ENCODE results near the gene IRAK1. TPM values are rescaled to one million over a fixed set of nuclear protein-coding genes. Genes with fewer than 3 reads are reported as not detected.

The IRAK1 gene
- polyA plus RNA-seq, 1 donor (not counting 4 experiments of a cell fraction or from before 2014, with no cell fraction given) = 41.5 TPM

- no peak for TF ChIP-seq EZH2 (IDR thresholded peaks at IDR 0.05; ENCODE audit: low read length)
- TF ChIP-seq, protein P1, sequence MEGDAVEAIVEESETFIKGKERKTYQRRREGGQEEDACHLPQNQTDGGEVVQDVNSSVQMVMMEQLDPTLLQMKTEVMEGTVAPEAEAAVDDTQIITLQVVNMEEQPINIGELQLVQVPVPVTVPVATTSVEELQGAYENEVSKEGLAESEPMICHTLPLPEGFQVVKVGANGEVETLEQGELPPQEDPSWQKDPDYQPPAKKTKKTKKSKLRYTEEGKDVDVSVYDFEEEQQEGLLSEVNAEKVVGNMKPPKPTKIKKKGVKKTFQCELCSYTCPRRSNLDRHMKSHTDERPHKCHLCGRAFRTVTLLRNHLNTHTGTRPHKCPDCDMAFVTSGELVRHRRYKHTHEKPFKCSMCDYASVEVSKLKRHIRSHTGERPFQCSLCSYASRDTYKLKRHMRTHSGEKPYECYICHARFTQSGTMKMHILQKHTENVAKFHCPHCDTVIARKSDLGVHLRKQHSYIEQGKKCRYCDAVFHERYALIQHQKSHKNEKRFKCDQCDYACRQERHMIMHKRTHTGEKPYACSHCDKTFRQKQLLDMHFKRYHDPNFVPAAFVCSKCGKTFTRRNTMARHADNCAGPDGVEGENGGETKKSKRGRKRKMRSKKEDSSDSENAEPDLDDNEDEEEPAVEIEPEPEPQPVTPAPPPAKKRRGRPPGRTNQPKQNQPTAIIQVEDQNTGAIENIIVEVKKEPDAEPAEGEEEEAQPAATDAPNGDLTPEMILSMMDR (optimal IDR thresholded peaks at IDR 0.05 in 1 of 3, IDR thresholded peaks at IDR 0.05 in 1 of 3, conservative IDR thresholded peaks at IDR 0.05 in 1 of 3; ENCODE audit: extremely low read depth in 1 of 3, insufficient read depth in 2 of 3, low read length in 3 of 3) = no peak
Measured at GRCh38 chrX:154059231-154059630, 39.5 kb upstream of the IRAK1 start.

GRCh38 chrX:154058214-154058997 lies 38.7 kb upstream of the IRAK1 start:
- Histone ChIP-seq H3K4me3 (ENCODE audit: control insufficient read depth in 2 of 3, extremely low read depth in 1 of 3, insufficient read depth in 2 of 3, low read depth in 1 of 3, low read length in 3 of 3) (no peak overlapping the region), H3K27ac (ENCODE audit: control insufficient read depth, insufficient read depth, low read length) (no peak overlapping the region)

More at GRCh38 chrX:154059231-154059630, 39.5 kb upstream of the IRAK1 start:
- no peaks in the 10 kb centered on the region for H3K4me1 ChIP-seq (ENCODE audit: control insufficient read depth, extremely low read depth, insufficient read depth, low read length)
- H3K36me3 ChIP-seq (ENCODE audit: control insufficient read depth in 2 of 2, extremely low read depth in 1 of 2, insufficient read depth in 2 of 2, low read length in 2 of 2) = no peaks in the 10 kb centered on the region
- DNase-seq (ENCODE audit: low read depth, low spot score) (no peak), FAIRE-seq (no peak)
- no peak overlapping the region for H2AFZ ChIP-seq (ENCODE audit: control insufficient read depth, low read length)
- H3K79me2 ChIP-seq (ENCODE audit: control insufficient read depth, insufficient read depth, low read length) = peaks cover 39% of the 10 kb centered on the region
- H3K9ac ChIP-seq (ENCODE audit: control insufficient read depth, extremely low read depth, insufficient read depth, low read length) = no peak overlapping the region
- H3K4me3 ChIP-seq (ENCODE audit: control insufficient read depth in 2 of 3, extremely low read depth in 1 of 3, insufficient read depth in 2 of 3, low read depth in 1 of 3, low read length in 3 of 3) = no peak overlapping the region
- H4K20me1 ChIP-seq (ENCODE audit: control insufficient read depth, extremely low read depth, insufficient read depth, low read length) = peaks cover 2% of the 10 kb centered on the region
- dilution Hi-C loops (cut with MboI; ENCODE audit: extremely low pct_ligation_motif_present, low sequenced_read_pairs) = no loop called here
- no peak overlapping the region for H3K4me2 ChIP-seq (ENCODE audit: control insufficient read depth, extremely low read depth, insufficient read depth, low read depth, low read length)
- no peak overlapping the region for H3K27ac ChIP-seq (ENCODE audit: control insufficient read depth, insufficient read depth, low read length)
- no peaks in the 10 kb centered on the region for H3K9me3 ChIP-seq (ENCODE audit: control insufficient read depth, low read depth, low read length)
- H3K9me1 ChIP-seq (ENCODE audit: control insufficient read depth, extremely low read depth, insufficient read depth, low read length) = no peaks in the 10 kb centered on the region
- no peaks in the 10 kb centered on the region for H3K27me3 ChIP-seq (ENCODE audit: control insufficient read depth, extremely low read depth, insufficient read depth, low read length)

More at GRCh38 chrX:154058214-154058997, 38.7 kb upstream of the IRAK1 start:
- Histone ChIP-seq H3K9me3 (ENCODE audit: control insufficient read depth, low read depth, low read length) (no peaks in the 10 kb centered on the region), H3K9me1 (ENCODE audit: control insufficient read depth, extremely low read depth, insufficient read depth, low read length) (no peaks in the 10 kb centered on the region), H3K36me3 (ENCODE audit: control insufficient read depth in 2 of 2, extremely low read depth in 1 of 2, insufficient read depth in 2 of 2, low read length in 2 of 2) (no peaks in the 10 kb centered on the region), H3K4me1 (ENCODE audit: control insufficient read depth, extremely low read depth, insufficient read depth, low read length) (no peaks in the 10 kb centered on the region), H3K9ac (ENCODE audit: control insufficient read depth, extremely low read depth, insufficient read depth, low read length) (no peak overlapping the region), H3K4me2 (ENCODE audit: control insufficient read depth, extremely low read depth, insufficient read depth, low read depth, low read length) (no peak overlapping the region), H3K79me2 (ENCODE audit: control insufficient read depth, insufficient read depth, low read length) (peaks cover 31% of the 10 kb centered on the region), H2AFZ (ENCODE audit: control insufficient read depth, low read length) (no peak overlapping the region), H4K20me1 (ENCODE audit: control insufficient read depth, extremely low read depth, insufficient read depth, low read length) (peaks cover 2% of the 10 kb centered on the region), H3K27me3 (ENCODE audit: control insufficient read depth, extremely low read depth, insufficient read depth, low read length) (no peaks in the 10 kb centered on the region)
- DNase-seq (ENCODE audit: low read depth, low spot score) (no peak), FAIRE-seq (no peak)
- dilution Hi-C loops (cut with MboI; ENCODE audit: extremely low pct_ligation_motif_present, low sequenced_read_pairs) = no loop called here
- TF ChIP-seq, protein P1 (optimal IDR thresholded peaks at IDR 0.05 in 1 of 3, IDR thresholded peaks at IDR 0.05 in 1 of 3, conservative IDR thresholded peaks at IDR 0.05 in 1 of 3; ENCODE audit: extremely low read depth in 1 of 3, insufficient read depth in 2 of 3, low read length in 3 of 3) = no peak
- TF ChIP-seq EZH2 (IDR thresholded peaks at IDR 0.05; ENCODE audit: low read length) = no peak

All from keratinocyte (primary cell).